Right atrium auricular region (tissue), 2 donors: ENCODE data around the gene TMEM117. TPM values are rescaled to one million over a fixed set of nuclear protein-coding genes. Genes with fewer than 3 reads are reported as not detected.

ENCODE experiments used
- DNase-seq: peaks from one replicate; pipeline ENCODE4 v3.0.0-alpha.2; 2019; ENCODE audit warnings: low spot score
- H3K27ac ChIP-seq, 2 donors: fragments of 200-600 bp; sonication (generic); 1 replicate in 1 of 2; 2 replicates in 1 of 2; pipeline ENCODE4 v1.5.1; 2016 to 2019
- H3K27me3 ChIP-seq, 2 donors: fragments of 200-600 bp; sonication (generic); one replicate each; pipeline versions ENCODE4 v1.5.1 to v1.6.0; 2017 to 2019
- H3K36me3 ChIP-seq: fragments of 200-600 bp; sonication (generic); one replicate; pipeline ENCODE4 v1.5.1; 2016
- H3K4me1 ChIP-seq, 2 donors: fragments of 200-600 bp; sonication (generic); one replicate each; pipeline versions ENCODE4 v1.5.1 to v1.6.0; 2017 to 2019
- H3K4me3 ChIP-seq, 2 donors: fragments of 200-600 bp; sonication (generic); 1 replicate in 1 of 2; 2 replicates in 1 of 2; pipeline ENCODE4 v1.5.1; 2017 to 2019; ENCODE audit warnings: mild to moderate bottlenecking in 1 of 2, moderate library complexity in 1 of 2
- H3K9me3 ChIP-seq, 2 donors: fragments of 200-600 bp; sonication (generic); one replicate each; pipeline ENCODE4 v1.5.1; 2019
- CTCF ChIP-seq, 2 donors: fragments of 200-600 bp; sonication (generic); IDR thresholded peaks; one replicate each; pipeline ENCODE4 v1.5.1; 2019; ENCODE audit warnings: antibody characterized with exemption in 2 of 2
- total RNA-seq, 2 donors: library from RNA; depleted of rRNA; stranded (reverse); fragments of >200 nt; gene quantifications; one replicate each; pipeline ENCODE4 v1.1.0, GENCODE V29; 2016

TMEM117 gene
- total RNA-seq, 2 donors from 2014 or later, result 10.8 to 24.1 TPM

- H3K27ac ChIP-seq, result no peak overlapping the region
These were observed 57.8 kb downstream of the TMEM117 start for GRCh38 chr12:43893670-43894069.

DNA sequence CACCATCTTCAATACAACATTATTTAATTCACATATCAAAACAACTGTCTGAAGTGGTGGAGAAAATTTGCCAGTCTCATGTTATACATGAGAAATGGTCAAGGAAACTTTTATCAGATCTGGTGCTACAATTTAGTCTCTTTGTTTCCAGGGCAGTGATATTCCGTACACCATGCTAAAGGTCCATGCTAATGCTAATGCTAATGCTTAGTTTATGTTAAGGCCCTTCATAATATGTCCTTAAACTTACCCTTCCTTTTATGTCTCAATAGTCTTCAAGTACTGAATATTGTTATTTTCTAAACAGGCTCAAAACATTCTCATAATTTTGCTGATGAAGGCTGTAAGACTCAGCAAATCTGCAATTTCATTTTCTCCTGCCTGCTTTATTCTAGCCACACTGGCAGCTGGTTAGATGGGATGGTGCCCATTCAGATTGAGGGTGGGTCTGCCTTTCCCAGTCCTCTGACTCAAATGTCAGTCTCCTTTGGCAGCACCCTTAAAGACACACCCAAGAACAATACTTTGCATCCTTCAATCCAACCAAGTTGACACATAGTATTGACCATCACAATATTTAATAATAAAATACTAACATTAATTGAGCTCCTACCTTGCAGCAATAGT lies 59.8 kb downstream of the TMEM117 start:
- H3K4me1 ChIP-seq, result no peaks in the 10 kb centered on the region
- DNase-seq, result no peak

More at GRCh38 chr12:43893670-43894069, 57.8 kb downstream of the TMEM117 start:
- Histone ChIP-seq H3K9me3 (no peaks in the 10 kb centered on the region), H3K36me3 (no peaks in the 10 kb centered on the region), H3K4me3 (no peak overlapping the region), H3K27me3 (no peaks in the 10 kb centered on the region), H3K4me1 (no peaks in the 10 kb centered on the region)
- no peak for TF ChIP-seq CTCF (IDR thresholded peaks at IDR 0.05)
- no peak for DNase-seq

GRCh38 chr12:43896496-43896895 lies 60.6 kb downstream of the TMEM117 start:
- H3K27me3 ChIP-seq, result no peaks in the 10 kb centered on the region
- H3K4me3 ChIP-seq, result no peak overlapping the region
- no peaks in the 10 kb centered on the region for H3K9me3 ChIP-seq
- no peak for TF ChIP-seq CTCF (IDR thresholded peaks at IDR 0.05)
- no peak overlapping the region for H3K27ac ChIP-seq
- H3K36me3 ChIP-seq, result no peaks in the 10 kb centered on the region
- H3K4me1 ChIP-seq, result no peaks in the 10 kb centered on the region
- no peak for DNase-seq

More for the DNA sequence above, 59.8 kb downstream of the TMEM117 start:
- TF ChIP-seq CTCF (IDR thresholded peaks at IDR 0.05), result no peak
- Histone ChIP-seq H3K27ac (no peak overlapping the region), H3K4me3 (no peak overlapping the region), H3K27me3 (no peaks in the 10 kb centered on the region), H3K9me3 (no peaks in the 10 kb centered on the region), H3K36me3 (no peaks in the 10 kb centered on the region)

GRCh38 chr12:43898474-43898873 lies 62.6 kb downstream of the TMEM117 start:
- Histone ChIP-seq H3K4me1 (peaks cover 0 to under 1% of the 10 kb centered on the region in 2 donors), H3K4me3 (no peak overlapping the region), H3K36me3 (no peaks in the 10 kb centered on the region), H3K27ac (no peak overlapping the region), H3K27me3 (no peaks in the 10 kb centered on the region), H3K9me3 (no peaks in the 10 kb centered on the region)
- no peak for TF ChIP-seq CTCF (IDR thresholded peaks at IDR 0.05)
- no peak for DNase-seq

DNA sequence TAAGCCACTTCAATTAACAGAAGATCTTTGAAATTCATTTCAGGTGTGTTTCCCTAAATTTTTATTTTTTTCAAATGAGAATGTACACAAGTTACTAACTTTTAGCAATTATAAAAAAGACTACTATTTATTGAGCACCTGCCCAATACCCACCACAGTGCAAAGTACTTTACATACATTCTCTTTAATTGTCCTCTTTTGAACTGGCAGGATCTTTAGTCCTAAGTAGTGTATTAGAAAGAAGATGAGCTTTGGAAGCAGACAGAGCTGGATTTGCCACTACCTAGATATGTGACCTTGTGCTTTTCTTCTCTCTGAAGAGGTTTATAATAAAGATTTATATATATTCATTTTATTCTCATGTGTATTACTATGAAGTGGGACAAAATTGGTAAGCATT lies 63.7 kb downstream of the TMEM117 start:
- Histone ChIP-seq H3K9me3 (no peaks in the 10 kb centered on the region), H3K4me3 (no peak overlapping the region), H3K4me1 (peaks cover 0 to 4% of the 10 kb centered on the region in 2 donors), H3K27me3 (no peaks in the 10 kb centered on the region), H3K27ac (no peak overlapping the region), H3K36me3 (no peaks in the 10 kb centered on the region)
- no peak for TF ChIP-seq CTCF (IDR thresholded peaks at IDR 0.05)
- no peak for DNase-seq

DNA sequence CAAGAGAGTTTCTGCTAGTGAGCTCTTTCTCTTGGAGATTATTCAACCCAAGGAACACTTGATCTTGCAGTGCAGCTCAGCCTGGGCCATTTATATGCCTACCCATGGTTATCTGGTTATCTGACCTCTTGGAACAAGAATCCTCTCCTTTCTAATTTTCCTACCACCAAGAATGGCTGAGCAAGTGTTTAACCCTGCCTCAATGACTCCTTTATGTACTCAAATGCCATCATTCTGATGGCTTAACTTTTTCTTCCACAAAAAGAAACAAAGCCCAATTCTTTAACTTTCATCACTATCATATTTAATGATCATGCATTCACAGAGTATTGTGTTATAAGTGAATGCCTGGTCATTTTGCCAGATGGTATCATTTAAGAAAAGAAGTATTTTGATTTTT lies 67.8 kb downstream of the TMEM117 start:
- H3K36me3 ChIP-seq, result no peaks in the 10 kb centered on the region
- no peaks in the 10 kb centered on the region for H3K9me3 ChIP-seq
- DNase-seq, result no peak
- H3K27ac ChIP-seq, result no peak overlapping the region
- TF ChIP-seq CTCF (IDR thresholded peaks at IDR 0.05), result no peak
- H3K4me1 ChIP-seq, result peaks cover 0 to 4% of the 10 kb centered on the region in 2 donors
- no peaks in the 10 kb centered on the region for H3K27me3 ChIP-seq
- no peak overlapping the region for H3K4me3 ChIP-seq
